ENCODE data around the gene ITFG1.

Gene ITFG1

DNA sequence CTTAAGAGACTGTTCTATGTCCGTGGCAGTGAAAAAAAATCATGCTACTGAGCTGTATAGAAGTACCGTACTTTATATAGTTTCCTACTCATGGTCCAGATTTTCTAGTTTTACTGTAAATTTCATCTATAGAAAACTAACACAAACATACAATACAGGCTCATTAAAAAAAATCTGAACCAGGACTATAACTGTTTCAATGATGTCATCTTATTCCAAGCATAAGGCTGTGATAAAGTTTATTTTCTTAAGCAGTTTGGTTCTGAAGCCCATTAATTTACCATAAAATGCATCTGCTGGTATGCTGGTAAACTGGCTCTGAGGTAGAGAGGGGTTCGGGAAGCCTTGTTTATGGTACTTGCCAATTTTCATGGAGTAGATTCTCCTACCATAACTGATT, 300.4 kb downstream of the ITFG1 start:
- no peak for ATAC-seq
- no peak for TF ChIP-seq POU6F1 (CRISPR knock-in tag; IDR thresholded peaks at IDR 0.05; ENCODE audit: borderline replicate concordance, low read depth)
- TF ChIP-seq ZNF565 (CRISPR knock-in tag; conservative IDR thresholded peaks at IDR 0.05; ENCODE audit: low read depth): no peak
- no peak for TF ChIP-seq BACH2 (CRISPR knock-in tag; IDR thresholded peaks at IDR 0.05; ENCODE audit: borderline replicate concordance)
- TF ChIP-seq ZNF70 (CRISPR knock-in tag; IDR thresholded peaks at IDR 0.05): no peak
- TF ChIP-seq TSHZ2 (CRISPR knock-in tag; IDR thresholded peaks at IDR 0.05): no peak
- TF ChIP-seq SNAI2 (CRISPR knock-in tag; IDR thresholded peaks at IDR 0.05): no peak
- no peak for TF ChIP-seq OSR1 (CRISPR knock-in tag; IDR thresholded peaks at IDR 0.05)

DNA sequence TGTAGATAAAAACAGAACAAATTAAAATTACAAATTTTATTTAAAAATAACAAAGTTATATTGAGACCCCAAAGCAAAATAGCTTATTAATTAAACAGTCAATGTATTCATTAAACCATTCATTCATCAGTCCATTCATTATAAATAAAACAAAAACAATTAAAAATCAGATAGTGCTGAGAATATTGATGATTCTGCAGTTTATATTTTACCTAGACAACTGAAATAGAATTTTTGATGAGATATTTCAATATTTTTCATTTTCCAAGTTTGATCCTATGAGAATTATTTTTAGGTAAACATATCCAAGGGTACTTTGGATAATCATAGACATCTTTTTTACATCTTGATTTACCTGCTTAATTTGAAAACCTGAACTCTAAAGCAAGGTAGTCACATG, 301.9 kb downstream of the ITFG1 start:
- ATAC-seq: no peak
- TF ChIP-seq POU6F1 (CRISPR knock-in tag; IDR thresholded peaks at IDR 0.05; ENCODE audit: borderline replicate concordance, low read depth) (no peak), ZFP3 (CRISPR knock-in tag; IDR thresholded peaks at IDR 0.05) (no peak), SNAI2 (CRISPR knock-in tag; IDR thresholded peaks at IDR 0.05) (no peak), CREB5 (CRISPR knock-in tag; IDR thresholded peaks at IDR 0.05; ENCODE audit: low read depth) (no peak), GLIS3 (CRISPR knock-in tag; IDR thresholded peaks at IDR 0.05) (no peak), BACH2 (CRISPR knock-in tag; IDR thresholded peaks at IDR 0.05; ENCODE audit: borderline replicate concordance) (no peak), ISL1 (CRISPR knock-in tag; IDR thresholded peaks at IDR 0.05) (no peak), ZFP30 (CRISPR knock-in tag; IDR thresholded peaks at IDR 0.05) (no peak), TSHZ2 (CRISPR knock-in tag; IDR thresholded peaks at IDR 0.05) (no peak), ZC3H10 (CRISPR knock-in tag; IDR thresholded peaks at IDR 0.05) (no peak), ZNF565 (CRISPR knock-in tag; conservative IDR thresholded peaks at IDR 0.05; ENCODE audit: low read depth) (no peak), PATZ1 (CRISPR knock-in tag; IDR thresholded peaks at IDR 0.05; ENCODE audit: borderline replicate concordance) (no peak), CSDC2 (CRISPR knock-in tag; IDR thresholded peaks at IDR 0.05) (no peak), ESRRG (CRISPR knock-in tag; IDR thresholded peaks at IDR 0.05) (no peak), ARNTL (CRISPR knock-in tag; IDR thresholded peaks at IDR 0.05; ENCODE audit: borderline replicate concordance, low read depth) (no peak), RARB (CRISPR knock-in tag; IDR thresholded peaks at IDR 0.05) (no peak), PPARA (CRISPR knock-in tag; IDR thresholded peaks at IDR 0.05; ENCODE audit: borderline replicate concordance) (no peak)
- TF ChIP-seq, protein P1, sequence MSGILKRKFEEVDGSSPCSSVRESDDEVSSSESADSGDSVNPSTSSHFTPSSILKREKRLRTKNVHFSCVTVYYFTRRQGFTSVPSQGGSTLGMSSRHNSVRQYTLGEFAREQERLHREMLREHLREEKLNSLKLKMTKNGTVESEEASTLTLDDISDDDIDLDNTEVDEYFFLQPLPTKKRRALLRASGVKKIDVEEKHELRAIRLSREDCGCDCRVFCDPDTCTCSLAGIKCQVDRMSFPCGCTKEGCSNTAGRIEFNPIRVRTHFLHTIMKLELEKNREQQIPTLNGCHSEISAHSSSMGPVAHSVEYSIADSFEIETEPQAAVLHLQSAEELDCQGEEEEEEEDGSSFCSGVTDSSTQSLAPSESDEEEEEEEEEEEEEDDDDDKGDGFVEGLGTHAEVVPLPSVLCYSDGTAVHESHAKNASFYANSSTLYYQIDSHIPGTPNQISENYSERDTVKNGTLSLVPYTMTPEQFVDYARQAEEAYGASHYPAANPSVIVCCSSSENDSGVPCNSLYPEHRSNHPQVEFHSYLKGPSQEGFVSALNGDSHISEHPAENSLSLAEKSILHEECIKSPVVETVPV (CRISPR knock-in tag; IDR thresholded peaks at IDR 0.05): no peak
